WTC11 (cell line): ENCODE measurements around the gene CPB2. TPM values are rescaled to one million over a fixed set of nuclear protein-coding genes. Genes with fewer than 3 reads are reported as not detected.

Experiments used
- ATAC-seq: fragments of 200-7000 bp; cut with Tn5 transposase; 2 replicates; pipeline ENCODE4 v1.10.0; 2021; ENCODE audit warnings: mild to moderate bottlenecking, moderate library complexity
- CTCF ChIA-PET: fragments of 300-600 bp; sonication (Branson Sonifier 250); formaldehyde crosslinking; loops from one replicate; lab custom pipeline; 2021; ENCODE audit warnings: antibody characterized with exemption; lab: Charles Lee
- POLR2A ChIA-PET: fragments of 350-600 bp; sonication (Branson Sonifier 250); formaldehyde crosslinking; loops from one replicate; lab custom pipeline; 2021; ENCODE audit warnings: antibody characterized with exemption; lab: Charles Lee
- DNase-seq: peaks from one replicate; pipeline ENCODE4 v3.0.0; 2021; ENCODE audit warnings: low spot score
- H3K27ac Mint-ChIP-seq: 2 replicates; pipeline ENCODE4 v1.8.0; 2021; ENCODE audit warnings: mixed read lengths
- H3K27me3 Mint-ChIP-seq: 2 replicates; pipeline ENCODE4 v1.8.0; 2021; ENCODE audit warnings: low read depth, mild to moderate bottlenecking, moderate library complexity, mixed read lengths
- H3K36me3 Mint-ChIP-seq: 2 replicates; pipeline ENCODE4 v1.8.0; 2021; ENCODE audit warnings: mixed read lengths
- H3K4me1 Mint-ChIP-seq: 2 replicates; pipeline ENCODE4 v1.8.0; 2022; ENCODE audit warnings: mixed read lengths
- H3K4me3 Mint-ChIP-seq: 2 replicates; pipeline ENCODE4 v1.8.0; 2021; ENCODE audit warnings: mild to moderate bottlenecking, moderate library complexity, mixed read lengths
- H3K9me3 Mint-ChIP-seq: 2 replicates; pipeline ENCODE4 v1.8.0; 2021; ENCODE audit warnings: mixed read lengths
- ATF6 ChIP-seq: sonication (generic); formaldehyde crosslinking; IDR thresholded peaks from 2 replicates; pipeline ENCODE4 v1.8.1; 2023; ENCODE audit warnings: mild to moderate bottlenecking, missing genetic modification reagents
- CREB1 ChIP-seq: sonication (generic); formaldehyde crosslinking; IDR thresholded peaks from 2 replicates; pipeline ENCODE4 v1.8.0; 2023; ENCODE audit warnings: mild to moderate bottlenecking, missing genetic modification reagents
- CREM ChIP-seq: sonication (generic); formaldehyde crosslinking; IDR thresholded peaks from 2 replicates; pipeline ENCODE4 v1.8.1; 2022; ENCODE audit warnings: mild to moderate bottlenecking, missing genetic modification reagents, moderate library complexity
- GTF2I ChIP-seq: fragments of 250-450 bp; sonication (Bioruptor Pico); conservative IDR thresholded peaks from 2 replicates; pipeline ENCODE4 v1.4.0; 2021; ENCODE audit warnings: mild to moderate bottlenecking
- HMGA2 ChIP-seq: fragments of 250-450 bp; sonication (Bioruptor Pico); IDR thresholded peaks from 2 replicates; pipeline ENCODE4 v1.4.0; 2021; ENCODE audit warnings: mild to moderate bottlenecking, moderate library complexity
- IRF2 ChIP-seq: sonication (generic); formaldehyde crosslinking; IDR thresholded peaks from 2 replicates; pipeline ENCODE4 v1.8.0; 2022; ENCODE audit warnings: low read depth, missing genetic modification reagents, borderline replicate concordance
- NFATC4 ChIP-seq: fragments of 250-450 bp; sonication (Bioruptor Pico); IDR thresholded peaks from 2 replicates; pipeline ENCODE4 v1.9.0; 2021; ENCODE audit warnings: mild to moderate bottlenecking
- NFYB ChIP-seq: sonication (generic); formaldehyde crosslinking; conservative IDR thresholded peaks from 2 replicates; pipeline ENCODE4 v1.8.0; 2022; ENCODE audit warnings: low read depth, missing genetic modification reagents
- NR2C2 ChIP-seq: sonication (generic); formaldehyde crosslinking; IDR thresholded peaks from 2 replicates; pipeline ENCODE4 v1.8.0; 2022; ENCODE audit warnings: mild to moderate bottlenecking, missing genetic modification reagents
- NR3C1 ChIP-seq: sonication (generic); formaldehyde crosslinking; conservative IDR thresholded peaks from 2 replicates; pipeline ENCODE4 v1.8.1; 2023; ENCODE audit warnings: low read depth, mild to moderate bottlenecking, missing genetic modification reagents
- RELA ChIP-seq: sonication (generic); formaldehyde crosslinking; IDR thresholded peaks from 2 replicates; pipeline ENCODE4 v1.8.1; 2022; ENCODE audit warnings: missing genetic modification reagents, mild to moderate bottlenecking, borderline replicate concordance
- RORB ChIP-seq: fragments of 250-450 bp; sonication (Bioruptor Pico); IDR thresholded peaks from 2 replicates; pipeline ENCODE4 v1.9.0; 2021; ENCODE audit warnings: mild to moderate bottlenecking
- SMAD3 ChIP-seq: sonication (generic); formaldehyde crosslinking; IDR thresholded peaks from 2 replicates; pipeline ENCODE4 v1.8.0; 2022; ENCODE audit warnings: missing genetic modification reagents, mild to moderate bottlenecking, borderline replicate concordance
- SMAD4 ChIP-seq: sonication (generic); formaldehyde crosslinking; IDR thresholded peaks from 2 replicates; pipeline ENCODE4 v1.8.0; 2022; ENCODE audit warnings: mild to moderate bottlenecking, missing genetic modification reagents
- SP1 ChIP-seq: sonication (generic); formaldehyde crosslinking; conservative IDR thresholded peaks from 2 replicates; pipeline ENCODE4 v1.8.1; 2022; ENCODE audit warnings: missing genetic modification reagents
- TEAD4 ChIP-seq: sonication (generic); formaldehyde crosslinking; IDR thresholded peaks from 2 replicates; pipeline ENCODE4 v1.8.0; 2022; ENCODE audit warnings: mild to moderate bottlenecking, missing genetic modification reagents
- ZBTB21 ChIP-seq: sonication (generic); formaldehyde crosslinking; IDR thresholded peaks from 2 replicates; pipeline ENCODE4 v1.8.1; 2023; ENCODE audit warnings: mild to moderate bottlenecking, missing genetic modification reagents, borderline replicate concordance
- ZBTB43 ChIP-seq: sonication (generic); formaldehyde crosslinking; IDR thresholded peaks from 2 replicates; pipeline ENCODE4 v1.8.1; 2023; ENCODE audit warnings: mild to moderate bottlenecking, missing genetic modification reagents
- ZNF138 ChIP-seq: sonication (generic); formaldehyde crosslinking; conservative IDR thresholded peaks from 2 replicates; pipeline ENCODE4 v1.8.1; 2022; ENCODE audit warnings: mild to moderate bottlenecking, moderate library complexity, missing genetic modification reagents
- ZNF219 ChIP-seq: sonication (generic); formaldehyde crosslinking; IDR thresholded peaks from 2 replicates; pipeline ENCODE4 v1.8.0; 2023; ENCODE audit warnings: missing genetic modification reagents, mild to moderate bottlenecking, borderline replicate concordance
- ZNF232 ChIP-seq: sonication (generic); formaldehyde crosslinking; IDR thresholded peaks from 2 replicates; pipeline ENCODE4 v1.8.0; 2022; ENCODE audit warnings: mild to moderate bottlenecking, missing genetic modification reagents
- total RNA-seq: library from RNA; stranded (reverse); gene quantifications from 3 replicates; pipeline ENCODE4 v1.2.3, GENCODE V29; 2021
- TF ChIP-seq, protein P1 (sequence below): fragments of 250-450 bp; sonication (Bioruptor Pico); IDR thresholded peaks from 2 replicates; pipeline ENCODE4 v2.1.2; 2022; ENCODE audit warnings: mild to moderate bottlenecking, moderate library complexity
- TF ChIP-seq, protein P2 (sequence below): fragments of 250-450 bp; sonication (Bioruptor Pico); IDR thresholded peaks from 2 replicates; pipeline ENCODE4 v1.8.0; 2021; ENCODE audit warnings: mild to moderate bottlenecking
- TF ChIP-seq, protein P3 (sequence below): sonication (generic); formaldehyde crosslinking; IDR thresholded peaks from 2 replicates; pipeline ENCODE4 v1.8.0; 2022; ENCODE audit warnings: missing genetic modification reagents

Gene CPB2
- total RNA-seq, 1 experiment from 2014 or later, result 0.33 TPM

GRCh38 chr13:46106839-46107371, 2.1 kb upstream of the CPB2 start (continued):
- TF ChIP-seq CREM (CRISPR knock-in tag) (no peak), SMAD4 (CRISPR knock-in tag) (no peak), NR2C2 (no peak), HMGA2 (CRISPR knock-in tag) (no peak), NR3C1 (CRISPR knock-in tag) (no peak)
- TF ChIP-seq, protein P1, sequence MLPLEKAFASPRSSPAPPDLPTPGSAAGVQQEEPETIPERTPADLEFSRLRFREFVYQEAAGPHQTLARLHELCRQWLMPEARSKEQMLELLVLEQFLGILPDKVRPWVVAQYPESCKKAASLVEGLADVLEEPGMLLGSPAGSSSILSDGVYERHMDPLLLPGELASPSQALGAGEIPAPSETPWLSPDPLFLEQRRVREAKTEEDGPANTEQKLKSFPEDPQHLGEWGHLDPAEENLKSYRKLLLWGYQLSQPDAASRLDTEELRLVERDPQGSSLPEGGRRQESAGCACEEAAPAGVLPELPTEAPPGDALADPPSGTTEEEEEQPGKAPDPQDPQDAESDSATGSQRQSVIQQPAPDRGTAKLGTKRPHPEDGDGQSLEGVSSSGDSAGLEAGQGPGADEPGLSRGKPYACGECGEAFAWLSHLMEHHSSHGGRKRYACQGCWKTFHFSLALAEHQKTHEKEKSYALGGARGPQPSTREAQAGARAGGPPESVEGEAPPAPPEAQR (CRISPR knock-in tag), result no peak
- TF ChIP-seq, all 79 proteins: peak for 0

- Mint-ChIP-seq H3K4me1 (peaks cover 12% of the 10 kb centered on the region), H3K27me3 (no peaks in the 10 kb centered on the region), H3K9me3 (no peaks in the 10 kb centered on the region), H3K27ac (no peak overlapping the region), H3K36me3 (no peaks in the 10 kb centered on the region), H3K4me3 (no peak overlapping the region)
- TF ChIP-seq, protein P2, sequence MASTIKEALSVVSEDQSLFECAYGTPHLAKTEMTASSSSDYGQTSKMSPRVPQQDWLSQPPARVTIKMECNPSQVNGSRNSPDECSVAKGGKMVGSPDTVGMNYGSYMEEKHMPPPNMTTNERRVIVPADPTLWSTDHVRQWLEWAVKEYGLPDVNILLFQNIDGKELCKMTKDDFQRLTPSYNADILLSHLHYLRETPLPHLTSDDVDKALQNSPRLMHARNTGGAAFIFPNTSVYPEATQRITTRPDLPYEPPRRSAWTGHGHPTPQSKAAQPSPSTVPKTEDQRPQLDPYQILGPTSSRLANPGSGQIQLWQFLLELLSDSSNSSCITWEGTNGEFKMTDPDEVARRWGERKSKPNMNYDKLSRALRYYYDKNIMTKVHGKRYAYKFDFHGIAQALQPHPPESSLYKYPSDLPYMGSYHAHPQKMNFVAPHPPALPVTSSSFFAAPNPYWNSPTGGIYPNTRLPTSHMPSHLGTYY, result no peak
- TF ChIP-seq ZNF219 (CRISPR knock-in tag) (no peak), RORB (CRISPR knock-in tag) (no peak), ATF6 (no peak), SP1 (no peak), ZBTB43 (CRISPR knock-in tag) (no peak), ZBTB21 (CRISPR knock-in tag) (no peak)
- ChIA-PET CTCF (interaction anchor here (1.4 kb wide), 1 partner anchor 23 kb away, joined by 6 read pairs; no protein-coding TSS in a partner anchor), POLR2A (no interaction called here)
- DNase-seq (no peak), ATAC-seq (no peak)
Measured at GRCh38 chr13:46103037-46103436, 1.8 kb downstream of the CPB2 start.

- ATAC-seq (no peak), DNase-seq (no peak)
- Mint-ChIP-seq H3K4me3 (no peak overlapping the region), H3K36me3 (no peaks in the 10 kb centered on the region), H3K27ac (no peak overlapping the region), H3K9me3 (no peaks in the 10 kb centered on the region), H3K27me3 (no peaks in the 10 kb centered on the region), H3K4me1 (peaks cover 12% of the 10 kb centered on the region)
- CTCF ChIA-PET, result interaction anchor here (1.4 kb wide), 1 partner anchor 24 kb away, joined by 6 read pairs; no protein-coding TSS in a partner anchor
- POLR2A ChIA-PET, result interaction anchor here (0.6 kb wide), 1 partner anchor 158 kb away, joined by 3 read pairs; no protein-coding TSS in a partner anchor
- TF ChIP-seq NFYB (CRISPR knock-in tag) (no peak), GTF2I (CRISPR knock-in tag) (no peak), HMGA2 (CRISPR knock-in tag) (no peak), IRF2 (CRISPR knock-in tag) (no peak), CREB1 (CRISPR knock-in tag) (no peak), ZNF232 (CRISPR knock-in tag) (no peak), TEAD4 (no peak), NFATC4 (CRISPR knock-in tag) (no peak), RELA (CRISPR knock-in tag) (no peak), SMAD4 (CRISPR knock-in tag) (no peak), NR2C2 (no peak), SMAD3 (CRISPR knock-in tag) (no peak), ZNF138 (CRISPR knock-in tag) (no peak)
- TF ChIP-seq, protein P1 (CRISPR knock-in tag), result no peak
- TF ChIP-seq, protein P3, sequence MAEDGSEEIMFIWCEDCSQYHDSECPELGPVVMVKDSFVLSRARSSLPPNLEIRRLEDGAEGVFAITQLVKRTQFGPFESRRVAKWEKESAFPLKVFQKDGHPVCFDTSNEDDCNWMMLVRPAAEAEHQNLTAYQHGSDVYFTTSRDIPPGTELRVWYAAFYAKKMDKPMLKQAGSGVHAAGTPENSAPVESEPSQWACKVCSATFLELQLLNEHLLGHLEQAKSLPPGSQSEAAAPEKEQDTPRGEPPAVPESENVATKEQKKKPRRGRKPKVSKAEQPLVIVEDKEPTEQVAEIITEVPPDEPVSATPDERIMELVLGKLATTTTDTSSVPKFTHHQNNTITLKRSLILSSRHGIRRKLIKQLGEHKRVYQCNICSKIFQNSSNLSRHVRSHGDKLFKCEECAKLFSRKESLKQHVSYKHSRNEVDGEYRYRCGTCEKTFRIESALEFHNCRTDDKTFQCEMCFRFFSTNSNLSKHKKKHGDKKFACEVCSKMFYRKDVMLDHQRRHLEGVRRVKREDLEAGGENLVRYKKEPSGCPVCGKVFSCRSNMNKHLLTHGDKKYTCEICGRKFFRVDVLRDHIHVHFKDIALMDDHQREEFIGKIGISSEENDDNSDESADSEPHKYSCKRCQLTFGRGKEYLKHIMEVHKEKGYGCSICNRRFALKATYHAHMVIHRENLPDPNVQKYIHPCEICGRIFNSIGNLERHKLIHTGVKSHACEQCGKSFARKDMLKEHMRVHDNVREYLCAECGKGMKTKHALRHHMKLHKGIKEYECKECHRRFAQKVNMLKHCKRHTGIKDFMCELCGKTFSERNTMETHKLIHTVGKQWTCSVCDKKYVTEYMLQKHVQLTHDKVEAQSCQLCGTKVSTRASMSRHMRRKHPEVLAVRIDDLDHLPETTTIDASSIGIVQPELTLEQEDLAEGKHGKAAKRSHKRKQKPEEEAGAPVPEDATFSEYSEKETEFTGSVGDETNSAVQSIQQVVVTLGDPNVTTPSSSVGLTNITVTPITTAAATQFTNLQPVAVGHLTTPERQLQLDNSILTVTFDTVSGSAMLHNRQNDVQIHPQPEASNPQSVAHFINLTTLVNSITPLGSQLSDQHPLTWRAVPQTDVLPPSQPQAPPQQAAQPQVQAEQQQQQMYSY (CRISPR knock-in tag), result no peak
Measured at GRCh38 chr13:46102255-46102605, 2.6 kb downstream of the CPB2 start.
